HG03060 (cell line): ENCODE data around the gene CHAMP1.

Experiments used
- ATAC-seq: cut with Tn5 transposase; IDR thresholded peaks from one replicate; pipeline ENCODE4 v1.9.1; 2021; ENCODE audit warnings: low read depth, moderate number of reproducible peaks; ENCODE audit not compliant: unreplicated experiment

CHAMP1 gene

DNA sequence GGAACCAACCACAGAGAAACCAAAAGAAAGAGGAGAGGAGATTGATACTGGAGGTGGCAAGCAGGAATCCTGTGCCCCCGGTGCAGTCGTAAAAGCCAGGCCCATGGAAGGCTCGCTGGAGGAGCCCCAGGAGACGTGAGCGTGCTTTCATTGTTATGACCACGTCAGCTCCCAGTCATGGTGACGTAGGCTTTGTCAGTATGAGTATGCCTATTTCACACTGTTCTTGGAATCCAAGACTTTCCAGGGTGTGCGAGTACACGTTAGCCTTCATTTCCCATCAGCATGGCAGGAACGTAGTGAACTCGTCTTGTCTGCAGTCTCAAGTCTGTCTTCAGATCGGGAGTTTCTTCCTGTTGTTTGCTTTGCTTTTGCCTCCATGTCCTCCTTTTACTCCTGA, 15.4 kb upstream of the CHAMP1 start:
- no peak for ATAC-seq

DNA sequence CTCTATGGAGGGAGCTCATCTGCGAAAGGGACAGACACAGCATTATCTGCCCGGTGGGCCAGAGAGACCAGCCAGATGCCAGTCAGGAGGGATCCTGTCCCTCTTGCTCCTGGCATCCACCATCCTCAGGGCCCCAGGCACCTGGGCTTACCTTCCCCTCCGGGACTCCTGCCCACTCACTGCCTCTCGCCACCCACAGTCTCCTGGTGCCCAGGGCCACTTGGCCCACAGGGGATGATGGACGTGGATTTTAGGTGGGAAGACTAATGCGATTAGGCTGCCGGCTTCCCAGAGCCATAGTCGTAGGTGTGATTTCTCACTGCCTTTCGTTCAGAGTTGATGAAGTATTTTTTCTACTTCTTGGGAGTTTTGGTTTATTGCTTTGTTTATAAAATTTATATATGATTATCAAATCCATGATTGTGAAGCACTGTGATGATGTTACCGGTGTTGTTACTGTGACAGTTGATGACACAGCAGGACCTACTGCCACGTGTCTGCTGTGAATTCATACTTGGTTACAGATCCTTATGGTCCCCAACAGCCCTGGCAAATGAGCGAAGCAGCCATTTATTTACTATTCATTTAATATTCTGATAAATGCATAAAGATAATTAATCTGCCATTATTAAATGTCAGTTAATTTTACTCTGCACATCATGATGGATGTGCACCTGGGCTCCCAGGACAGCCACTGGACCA, 14.5 kb upstream of the CHAMP1 start:
- no peak for ATAC-seq

DNA sequence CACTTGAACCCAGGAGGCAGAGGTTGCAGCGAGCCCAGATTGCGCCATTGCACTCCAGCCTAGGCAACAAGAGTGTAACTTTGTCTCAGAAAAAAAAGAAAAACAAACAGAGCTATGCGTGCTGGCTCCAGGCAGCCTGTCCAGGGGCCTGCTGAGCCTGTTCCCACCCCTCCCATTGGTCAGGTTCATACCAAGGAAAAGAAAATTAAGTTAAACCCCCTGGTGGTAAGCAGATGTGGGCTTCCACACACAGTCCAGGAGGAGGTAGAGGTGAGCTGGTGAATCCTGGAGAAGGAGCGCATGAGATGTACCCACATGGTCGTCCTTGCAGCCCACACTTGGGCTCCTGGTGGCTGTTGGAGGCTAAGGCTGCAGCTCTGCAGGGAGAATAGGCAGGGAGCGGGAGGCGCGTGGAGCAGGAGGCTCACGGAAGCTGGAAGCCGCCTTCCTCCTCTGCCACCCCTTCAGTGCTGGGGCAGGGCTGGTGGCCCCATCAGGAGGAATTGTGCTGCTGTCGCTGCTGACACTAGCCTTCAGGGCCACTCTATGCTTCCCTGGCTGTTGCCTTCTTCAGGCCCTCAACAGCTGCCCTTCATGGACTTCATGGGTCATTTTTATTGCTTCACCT, 10.5 kb upstream of the CHAMP1 start:
- no peak for ATAC-seq

DNA sequence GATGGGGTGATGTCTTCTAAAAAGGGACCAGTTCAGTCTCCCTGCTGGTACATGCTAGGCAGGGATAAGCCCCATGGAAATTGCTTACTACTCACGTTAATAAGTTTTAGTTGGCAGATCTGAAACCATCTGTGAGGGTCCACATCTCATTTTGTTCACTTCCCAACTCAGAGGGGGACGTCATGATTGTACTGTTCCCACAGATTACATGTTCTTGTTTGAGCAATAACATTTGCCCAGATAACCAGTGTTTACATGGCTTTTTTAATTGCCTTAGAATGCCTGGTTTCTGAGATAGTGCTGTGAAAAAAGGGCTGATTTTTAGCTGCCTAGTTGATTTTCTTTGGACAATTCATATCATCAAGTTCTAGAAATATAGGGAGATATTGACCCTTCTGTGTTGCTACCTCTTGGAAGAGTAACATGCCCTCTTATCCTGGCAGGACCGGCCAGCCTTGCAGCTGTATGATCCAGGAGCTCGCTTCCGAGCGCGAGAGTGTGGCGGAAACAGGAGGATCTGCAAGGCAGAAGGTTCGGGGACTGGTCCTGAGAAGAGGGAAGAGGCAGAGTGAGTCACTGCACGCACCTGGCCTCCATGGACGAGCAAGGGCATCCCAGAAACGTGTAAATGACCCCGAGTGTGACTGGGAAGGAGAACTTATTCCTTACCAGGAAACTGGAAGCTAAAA, 9.8 kb upstream of the CHAMP1 start:
- no peak for ATAC-seq

DNA sequence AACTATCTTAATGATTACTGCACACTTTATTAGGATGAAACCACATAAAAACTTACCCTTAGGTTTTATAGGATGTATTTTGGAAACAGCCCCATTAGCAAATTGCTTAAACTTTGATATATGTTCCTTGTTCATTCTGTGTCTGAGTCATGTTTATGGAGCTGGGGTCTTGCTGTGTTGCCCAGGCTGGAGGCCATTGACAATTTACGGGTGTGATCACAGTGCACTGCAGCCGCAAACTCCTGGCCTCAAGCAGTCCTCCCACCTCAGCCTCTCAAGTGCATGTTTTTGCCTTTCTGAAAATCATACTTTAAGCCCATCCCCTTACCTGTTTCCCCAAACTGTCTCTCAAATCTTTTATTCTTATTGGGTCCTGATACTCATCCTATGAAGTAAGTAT, 5.2 kb upstream of the CHAMP1 start:
- no peak for ATAC-seq

DNA sequence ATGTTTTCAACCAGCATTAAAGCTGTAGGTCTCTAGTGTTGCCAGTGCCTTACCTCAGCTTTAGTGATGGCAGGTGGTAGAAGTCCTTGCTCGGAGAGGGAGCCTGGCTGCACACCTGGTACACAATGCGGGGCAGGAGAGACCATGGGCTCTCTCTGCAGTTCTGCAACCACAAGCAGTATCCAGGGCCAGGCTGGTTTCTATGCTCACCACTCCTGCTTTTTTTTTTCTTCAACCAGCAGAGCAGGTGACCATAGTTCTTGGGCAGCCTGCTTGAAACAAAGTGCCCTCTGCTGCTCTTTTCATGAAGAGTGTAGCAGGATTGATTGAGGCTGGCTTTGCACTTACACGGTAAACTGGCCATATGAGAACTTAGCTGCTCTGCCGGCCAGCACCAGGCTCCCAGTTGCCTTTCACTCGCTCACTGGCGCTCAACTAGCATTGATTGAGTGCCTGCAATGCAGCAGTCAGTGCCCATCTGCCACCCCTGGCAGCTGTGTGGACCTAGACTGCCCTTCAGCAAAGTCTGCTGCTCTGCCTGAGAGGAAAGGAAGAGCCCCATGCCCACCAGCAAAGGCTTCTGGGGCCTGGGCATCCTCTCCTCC, 4.4 kb upstream of the CHAMP1 start:
- no peak for ATAC-seq

DNA sequence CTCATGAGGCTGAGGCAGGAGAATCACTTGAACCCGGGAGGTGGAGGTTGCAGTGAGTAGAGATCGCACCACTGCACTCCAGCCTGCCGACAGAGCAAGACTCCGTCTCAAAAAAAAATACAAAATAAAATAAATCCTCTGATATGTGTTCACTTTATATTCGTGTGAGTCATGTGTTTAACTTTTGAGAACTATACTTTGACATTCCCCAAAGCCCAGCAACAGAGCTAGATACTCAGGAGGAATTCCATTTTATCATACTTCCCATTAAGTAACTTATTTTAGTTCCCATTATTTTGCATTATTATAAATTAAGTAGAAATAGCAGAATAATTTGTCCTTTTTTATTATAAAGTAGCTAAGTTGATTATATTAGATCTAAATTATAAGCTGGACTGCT, 3.3 kb upstream of the CHAMP1 start:
- ATAC-seq, result no peak

DNA sequence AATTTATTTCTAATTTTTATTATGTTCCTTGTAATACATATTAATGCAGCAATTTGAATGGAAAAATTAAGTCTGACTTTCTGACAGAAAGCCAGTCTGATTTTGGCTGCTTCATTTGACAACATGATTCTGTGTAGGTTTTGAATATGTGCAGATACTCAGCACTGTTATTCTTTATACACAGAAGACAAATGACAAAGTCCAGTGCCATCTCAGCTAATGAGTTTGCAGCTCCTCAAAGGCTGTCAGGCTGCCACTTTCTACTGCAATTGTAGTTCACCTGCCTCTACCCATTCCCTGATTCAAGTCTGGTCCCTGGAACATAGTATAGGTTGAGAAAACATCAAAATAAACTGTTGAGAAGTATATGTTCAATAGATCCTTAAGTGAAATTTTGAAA, 2.9 kb upstream of the CHAMP1 start:
- ATAC-seq, result no peak

DNA sequence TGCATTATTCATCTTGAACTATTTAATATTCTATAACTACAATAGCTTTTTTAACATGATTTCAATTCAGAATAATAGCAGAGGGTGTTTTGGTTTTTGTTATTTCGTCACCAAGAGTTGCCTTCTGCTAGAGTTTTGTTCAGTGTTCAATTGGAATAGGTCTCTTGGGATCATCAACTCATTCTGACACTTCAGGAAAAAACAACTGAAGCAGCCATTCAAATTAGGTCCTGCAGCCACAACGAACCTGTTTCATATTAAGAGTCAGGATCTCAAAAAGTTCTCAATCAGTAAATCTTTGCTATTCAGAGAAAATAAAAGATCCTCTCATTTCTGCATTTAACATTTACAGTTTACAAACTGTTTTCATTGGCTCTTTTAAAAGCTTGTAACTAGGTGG, 2.4 kb upstream of the CHAMP1 start:
- no peak for ATAC-seq

DNA sequence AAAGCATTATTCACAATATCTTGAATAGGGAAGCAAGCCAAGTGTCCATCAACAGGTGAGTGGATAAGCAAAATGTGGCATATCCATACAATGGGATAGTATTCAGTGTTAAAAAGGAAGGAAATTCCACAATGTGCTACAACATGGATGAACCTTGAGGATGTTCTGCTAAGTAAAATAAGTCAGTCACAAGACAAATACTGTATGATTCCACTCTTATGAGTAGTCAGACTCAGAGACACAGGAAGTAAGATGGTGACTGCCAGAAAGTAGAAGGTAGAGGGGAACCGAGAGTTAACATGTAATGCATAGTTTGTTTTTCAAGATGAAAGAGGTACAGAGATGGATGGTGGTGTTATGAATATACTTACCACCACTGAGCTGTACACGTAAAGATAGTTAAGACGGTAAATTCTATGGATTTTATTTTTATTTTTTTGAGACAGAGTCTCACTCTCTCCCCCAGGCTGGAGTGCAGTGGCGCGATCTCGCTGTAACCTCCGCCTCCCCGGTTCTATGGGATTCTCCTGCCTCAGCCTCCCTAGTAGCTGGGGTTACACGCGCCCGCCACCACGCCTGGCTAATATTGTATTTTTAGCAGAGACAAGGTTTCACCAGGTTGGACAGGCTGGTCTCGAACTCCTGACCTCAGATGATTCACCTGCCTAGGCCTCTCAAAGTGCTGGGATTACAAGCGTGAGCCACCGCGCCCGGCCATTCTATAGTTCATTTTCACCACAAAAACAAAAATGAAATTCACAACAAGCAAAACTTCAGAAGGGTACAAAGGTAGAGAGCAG, 1.0 kb upstream of the CHAMP1 start:
- ATAC-seq, result no peak

DNA sequence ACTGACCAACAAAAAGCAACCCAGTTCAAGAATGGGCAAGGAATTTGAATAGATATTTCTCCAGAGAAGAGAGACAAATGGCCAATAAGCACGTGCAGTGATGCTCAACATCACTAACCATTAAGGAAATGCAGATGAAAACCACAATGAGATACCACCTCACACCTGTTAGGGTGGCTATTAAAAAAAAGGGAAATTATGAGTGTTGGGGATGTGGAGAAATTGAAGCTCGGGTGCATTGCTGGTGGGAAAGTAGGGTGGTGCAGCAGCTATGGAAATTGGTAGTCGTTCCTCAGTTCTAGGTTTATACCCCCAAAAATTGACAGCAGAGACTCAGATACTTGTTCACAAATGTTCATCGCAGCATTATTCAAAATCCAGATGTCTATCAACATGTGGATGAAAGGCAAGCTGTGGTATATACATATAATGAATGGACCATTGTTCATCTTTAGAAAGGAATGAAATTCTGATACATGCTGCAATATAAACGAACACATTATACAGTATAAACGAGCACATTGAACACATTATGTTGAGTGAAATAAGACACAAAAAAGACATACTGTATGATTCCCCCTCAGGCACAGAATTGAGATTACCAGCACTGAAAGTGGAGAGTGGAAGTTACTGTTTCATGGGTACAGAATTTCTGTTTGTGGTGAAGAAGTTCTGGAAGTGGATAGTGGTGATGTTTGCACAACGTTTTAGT, 927 bp downstream of the CHAMP1 start:
- ATAC-seq, result peak; percentile 16

DNA sequence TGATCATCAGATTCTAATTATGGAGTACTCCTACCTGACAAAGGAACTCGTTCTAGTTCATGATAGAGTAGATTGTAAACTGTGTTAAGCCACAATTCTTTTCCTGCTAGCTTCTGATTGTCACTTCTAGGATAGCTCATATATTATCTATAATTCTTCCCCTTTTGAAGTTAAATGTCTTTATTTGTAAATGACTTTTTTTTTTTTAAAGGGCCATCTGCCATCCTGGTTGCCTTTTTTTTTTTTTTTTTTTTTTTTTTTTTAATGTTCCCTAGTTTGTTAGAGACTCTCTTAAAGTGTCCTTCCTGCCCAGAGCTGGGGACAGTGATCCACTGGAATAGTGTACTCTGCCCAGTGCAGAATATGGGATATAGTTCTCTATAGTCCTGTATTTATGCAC, 4.3 kb downstream of the CHAMP1 start:
- no peak for ATAC-seq

DNA sequence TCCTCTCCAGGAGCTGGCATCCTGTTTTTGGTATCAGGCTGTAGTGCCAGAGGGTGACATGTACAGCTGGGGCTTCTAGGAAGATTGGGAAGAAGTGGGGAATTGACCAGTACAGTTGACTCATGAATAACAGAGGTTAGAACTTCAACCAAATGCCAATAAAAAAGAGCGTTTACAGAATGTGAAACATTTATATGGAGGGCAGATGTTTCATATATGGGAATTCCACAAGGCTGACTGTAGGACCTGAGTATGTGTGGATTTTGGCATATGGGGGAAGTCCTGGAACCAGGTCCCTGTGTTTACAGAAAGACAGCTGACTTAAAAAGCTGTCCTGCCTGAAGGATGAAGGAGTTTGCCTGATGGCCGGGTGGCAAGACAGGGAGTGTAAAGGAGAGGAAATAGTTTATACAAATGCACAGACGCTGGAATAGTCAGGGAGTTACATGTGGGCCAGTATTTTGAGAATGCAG, 5.2 kb downstream of the CHAMP1 start:
- ATAC-seq, result no peak

DNA sequence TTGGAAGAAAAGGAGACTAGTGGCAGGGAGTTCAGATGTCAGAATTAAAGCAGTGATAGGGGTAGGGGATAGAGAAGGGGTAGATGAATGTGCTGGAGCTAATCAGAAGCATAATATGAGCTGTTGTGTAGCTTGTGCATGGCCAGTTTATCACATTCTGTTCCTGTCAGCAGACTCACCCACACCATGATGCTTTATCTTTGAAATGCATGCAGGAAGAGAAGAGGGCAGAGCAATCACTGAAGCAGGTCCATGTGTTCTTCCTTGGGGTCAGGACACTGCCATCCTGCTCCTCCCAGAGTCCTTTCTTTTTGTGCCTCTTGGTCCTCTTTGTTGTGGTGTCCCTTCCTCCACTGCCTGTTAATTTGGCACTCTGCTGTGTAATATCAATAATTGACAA, 5.8 kb downstream of the CHAMP1 start:
- ATAC-seq, result no peak

DNA sequence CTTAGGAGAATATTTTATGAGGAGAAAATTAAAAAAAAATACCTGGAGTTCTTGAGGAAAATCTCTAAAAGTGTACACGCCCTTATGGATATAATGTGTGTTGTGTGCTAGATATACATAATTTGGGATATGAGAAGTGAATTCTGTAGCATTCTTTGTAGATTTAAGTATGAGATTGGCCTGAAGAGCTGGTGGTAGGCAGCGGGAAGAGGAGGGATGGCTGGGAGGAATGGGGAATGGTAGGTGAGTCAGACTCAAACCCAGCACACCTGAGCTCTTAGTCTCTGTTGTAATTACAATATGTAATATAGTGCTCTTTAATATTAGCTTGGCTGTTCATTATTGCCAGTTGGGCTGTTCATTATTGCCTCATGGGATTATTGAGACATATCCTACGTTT, 7.0 kb downstream of the CHAMP1 start:
- ATAC-seq, result no peak

DNA sequence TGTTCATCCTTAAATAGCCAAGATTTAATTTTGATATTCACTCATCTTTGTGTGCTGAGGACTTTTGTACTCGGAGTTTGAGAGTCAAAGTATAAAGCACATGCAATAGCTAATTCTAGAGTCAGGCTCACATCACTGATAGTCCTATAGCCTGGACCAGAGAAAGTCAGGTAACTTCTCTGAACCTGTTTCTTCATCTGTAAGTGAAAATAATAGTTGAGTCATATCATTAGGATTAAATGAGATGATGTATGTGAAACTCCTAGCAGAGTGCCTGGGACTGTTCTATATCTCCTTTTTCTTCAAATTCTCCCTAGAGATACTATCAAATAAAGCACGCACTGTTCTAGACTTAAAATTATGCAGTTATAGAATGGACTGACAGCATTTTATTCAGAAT, 9.0 kb downstream of the CHAMP1 start:
- no peak for ATAC-seq

DNA sequence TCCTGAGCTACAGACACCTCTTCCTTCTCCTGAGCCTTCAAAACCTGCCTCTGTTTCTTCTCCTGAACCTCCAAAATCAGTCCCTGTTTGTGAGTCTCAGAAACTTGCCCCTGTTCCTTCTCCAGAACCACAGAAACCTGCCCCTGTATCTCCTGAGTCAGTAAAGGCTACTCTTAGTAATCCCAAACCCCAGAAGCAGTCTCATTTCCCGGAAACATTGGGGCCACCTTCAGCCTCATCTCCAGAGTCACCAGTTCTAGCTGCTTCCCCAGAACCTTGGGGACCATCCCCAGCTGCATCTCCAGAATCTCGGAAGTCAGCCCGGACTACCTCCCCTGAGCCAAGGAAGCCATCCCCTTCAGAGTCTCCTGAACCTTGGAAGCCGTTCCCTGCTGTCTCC, 10.0 kb downstream of the CHAMP1 start:
- ATAC-seq, result no peak

DNA sequence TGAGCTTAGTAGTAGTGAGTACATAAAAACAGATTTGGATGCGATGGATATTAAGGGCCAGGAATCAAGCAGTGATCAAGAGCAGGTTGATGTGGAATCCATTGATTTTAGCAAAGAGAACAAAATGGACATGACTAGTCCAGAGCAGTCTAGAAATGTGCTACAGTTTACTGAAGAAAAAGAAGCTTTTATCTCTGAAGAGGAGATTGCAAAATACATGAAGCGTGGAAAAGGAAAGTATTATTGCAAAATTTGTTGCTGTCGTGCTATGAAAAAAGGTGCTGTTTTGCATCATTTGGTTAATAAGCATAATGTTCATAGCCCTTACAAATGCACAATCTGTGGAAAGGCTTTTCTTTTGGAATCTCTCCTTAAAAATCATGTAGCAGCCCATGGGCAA, 11.4 kb downstream of the CHAMP1 start:
- no peak for ATAC-seq

DNA sequence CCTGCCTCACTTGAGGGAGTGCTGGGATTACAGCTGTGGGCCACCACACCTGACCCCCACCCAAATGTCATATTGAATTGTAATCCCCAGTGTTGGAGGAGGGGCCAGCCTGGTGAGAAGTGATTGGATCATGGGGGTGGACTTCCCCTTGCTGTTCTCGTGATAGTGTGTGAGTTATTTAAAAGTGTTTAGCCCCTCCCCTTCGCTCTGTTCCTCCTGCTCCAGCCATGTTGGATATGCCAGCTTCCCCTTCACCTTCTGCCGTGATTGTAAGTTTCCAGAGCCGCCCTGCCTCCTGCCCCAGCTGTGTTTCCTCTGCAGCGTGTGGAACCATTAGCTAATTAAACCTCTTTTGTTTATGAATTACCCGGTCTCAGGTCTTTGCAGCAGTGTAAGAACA, 13.7 kb downstream of the CHAMP1 start:
- no peak for ATAC-seq

DNA sequence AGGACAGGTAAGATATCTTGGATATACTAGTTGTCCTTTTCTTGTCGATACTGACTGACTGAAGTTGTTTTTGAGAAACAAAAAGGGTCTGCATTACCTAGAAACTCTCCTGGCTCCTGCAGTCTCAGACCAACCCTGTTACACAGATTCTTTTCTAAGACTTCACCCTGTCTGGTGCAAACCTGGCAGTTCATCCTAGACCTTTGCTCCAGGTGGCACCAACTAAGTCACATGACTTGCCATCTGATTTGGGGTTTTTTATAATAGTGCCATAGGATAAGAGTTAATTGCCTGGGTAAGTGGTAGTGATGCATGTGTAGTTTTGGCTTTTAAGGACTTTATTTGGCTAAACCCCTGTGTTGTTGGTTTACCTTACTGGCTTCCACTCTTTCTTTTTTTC, 14.3 kb downstream of the CHAMP1 start:
- no peak for ATAC-seq
